Osteoblast (primary cell): ENCODE measurements around the gene OR5AS1. TPM values are rescaled to one million over a fixed set of nuclear protein-coding genes. Genes with fewer than 3 reads are reported as not detected.

Experiments used
- DNase-seq: peaks from one replicate; pipeline ENCODE4 v3.0.0; 2011; ENCODE audit warnings: low spot score, mixed read lengths; ENCODE audit not compliant: insufficient read length; ENCODE audit errors: missing footprints
- H2AFZ ChIP-seq: 2 replicates; pipeline ENCODE4 v1.6.0; 2011; ENCODE audit warnings: mild to moderate bottlenecking, low read length
- H3K27ac ChIP-seq: 2 replicates; pipeline ENCODE4 v1.5.1; 2011; ENCODE audit warnings: mild to moderate bottlenecking, low read depth, low read length, moderate library complexity
- H3K27me3 ChIP-seq: 2 replicates; pipeline ENCODE4 v1.6.0; 2012; ENCODE audit warnings: mild to moderate bottlenecking, control low read depth, inconsistent platforms, low read length, moderate library complexity; ENCODE audit not compliant: insufficient read depth
- H3K36me3 ChIP-seq: 2 replicates; pipeline ENCODE4 v1.5.1; 2011; ENCODE audit warnings: mild to moderate bottlenecking, low read length, control low read depth, moderate library complexity; ENCODE audit not compliant: insufficient read depth
- H3K4me1 ChIP-seq: 2 replicates; pipeline ENCODE4 v1.5.1; 2011; ENCODE audit warnings: mild to moderate bottlenecking, low read length, control low read depth, moderate library complexity; ENCODE audit not compliant: insufficient read depth
- H3K4me2 ChIP-seq: 2 replicates; pipeline ENCODE4 v1.6.0; 2011; ENCODE audit warnings: mild to moderate bottlenecking, low read length; ENCODE audit not compliant: insufficient read depth
- H3K4me3 ChIP-seq: fragments of 200-600 bp; sonication (generic); 3 replicates; pipeline ENCODE4 v1.5.1; 2012; ENCODE audit warnings: mild to moderate bottlenecking, low read length, inconsistent platforms; ENCODE audit not compliant: insufficient read depth
- H3K79me2 ChIP-seq: 2 replicates; pipeline ENCODE4 v1.6.0; 2012; ENCODE audit warnings: mild to moderate bottlenecking, low read length, control low read depth, inconsistent platforms; ENCODE audit not compliant: insufficient read depth
- H3K9me3 ChIP-seq: 2 replicates; pipeline ENCODE4 v1.5.1; 2011; ENCODE audit warnings: low read depth, low read length, control low read depth
- H4K20me1 ChIP-seq: 2 replicates; pipeline ENCODE4 v1.6.0; 2012; ENCODE audit warnings: mild to moderate bottlenecking, low read length, control low read depth; ENCODE audit not compliant: insufficient read depth
- CTCF ChIP-seq: IDR thresholded peaks from 2 replicates; pipeline ENCODE4 v1.5.1; 2011; ENCODE audit warnings: mild to moderate bottlenecking, low read depth, low read length, moderate library complexity; ENCODE audit errors: extremely low read depth
- total RNA-seq: library from RNA; depleted of rRNA; stranded (reverse); fragments of >200 nt; gene quantifications from 2 replicates; pipeline ENCODE4 v1.2.3, GENCODE V29; 2012

Gene OR5AS1
- total RNA-seq, 1 donor, result not detected

GRCh38 chr11:56066980-56067379 lies 39.5 kb downstream of the OR5AS1 start:
- no peak for DNase-seq
- TF ChIP-seq CTCF, result no peak
- Histone ChIP-seq H3K9me3 (peaks cover 4% of the 10 kb centered on the region), H2AFZ (no peak overlapping the region), H3K27me3 (no peaks in the 10 kb centered on the region), H3K36me3 (no peaks in the 10 kb centered on the region), H3K4me2 (no peak overlapping the region), H3K4me1 (no peaks in the 10 kb centered on the region), H3K79me2 (no peaks in the 10 kb centered on the region), H4K20me1 (no peaks in the 10 kb centered on the region), H3K27ac (no peak overlapping the region), H3K4me3 (no peak overlapping the region)

Other genes starting within 250 kb of the OR5AS1 start
- not detected in 2 replicates for gene OR5D14, start 232.1 kb upstream of the OR5AS1 start, total RNA-seq
- gene OR5L1, start 216.3 kb upstream of the OR5AS1 start, total RNA-seq, result not detected in 2 replicates
- not detected in 2 replicates for gene OR5D18, start 208.0 kb upstream of the OR5AS1 start, total RNA-seq
- not detected in 2 replicates for gene OR5L2, start 200.4 kb upstream of the OR5AS1 start, total RNA-seq
- not detected in 2 replicates for gene OR5D16, start 188.9 kb upstream of the OR5AS1 start, total RNA-seq
- gene TRIM51, start 144.4 kb upstream of the OR5AS1 start, total RNA-seq, result not detected in 2 replicates
- not detected in 2 replicates for gene OR5W2, start 113.1 kb upstream of the OR5AS1 start, total RNA-seq
- not detected in 2 replicates for gene OR5I1, start 91.3 kb upstream of the OR5AS1 start, total RNA-seq
- not detected in 2 replicates for gene OR10AG1, start 57.7 kb upstream of the OR5AS1 start, total RNA-seq
- not detected in 2 replicates for gene OR5F1, start 33.0 kb upstream of the OR5AS1 start, total RNA-seq
- gene OR8I2, start 65.7 kb downstream of the OR5AS1 start, total RNA-seq, result not detected in 2 replicates
- gene OR8H2, start 76.0 kb downstream of the OR5AS1 start, total RNA-seq, result not detected in 2 replicates
- gene OR8H3, start 94.7 kb downstream of the OR5AS1 start, total RNA-seq, result not detected in 2 replicates
- not detected in 2 replicates for gene OR8J3, start 112.5 kb downstream of the OR5AS1 start, total RNA-seq
- gene OR8K5, start 132.7 kb downstream of the OR5AS1 start, total RNA-seq, result not detected in 2 replicates
- gene OR5J2, start 149.0 kb downstream of the OR5AS1 start, total RNA-seq, result not detected in 2 replicates
- gene OR5T2, start 206.6 kb downstream of the OR5AS1 start, total RNA-seq, result not detected in 2 replicates
- not detected in 2 replicates for gene OR5T3, start 224.6 kb downstream of the OR5AS1 start, total RNA-seq
- gene OR5T1, start 246.5 kb downstream of the OR5AS1 start, total RNA-seq, result not detected in 2 replicates